Nephron progenitor cell (in vitro differentiated cells): Measurements from ENCODE around the gene MRS2.

Source experiments
- DNase-seq: peaks from one replicate; pipeline ENCODE4 v3.0.0; 2021
- H3K27ac Mint-ChIP-seq: 2 replicates; pipeline ENCODE4 v1.8.0; 2021; ENCODE audit warnings: mild to moderate bottlenecking, moderate library complexity, mixed read lengths
- H3K27me3 Mint-ChIP-seq: 2 replicates; pipeline ENCODE4 v1.8.0; 2021; ENCODE audit warnings: mild to moderate bottlenecking, low read depth, mixed read lengths; ENCODE audit not compliant: poor library complexity
- H3K36me3 Mint-ChIP-seq: 2 replicates; pipeline ENCODE4 v1.8.0; 2021; ENCODE audit warnings: low read depth, mixed read lengths
- H3K4me1 Mint-ChIP-seq: 2 replicates; pipeline ENCODE4 v1.8.0; 2021; ENCODE audit warnings: mixed read lengths
- H3K4me3 Mint-ChIP-seq: 2 replicates; pipeline ENCODE4 v1.8.0; 2021; ENCODE audit warnings: mild to moderate bottlenecking, moderate library complexity, mixed read lengths
- H3K9me3 Mint-ChIP-seq: 2 replicates; pipeline ENCODE4 v1.8.0; 2021; ENCODE audit warnings: mild to moderate bottlenecking, moderate library complexity, mixed read lengths
- CTCF ChIP-seq: fragments of 200-600 bp; sonication (generic); IDR thresholded peaks from 2 replicates; pipeline ENCODE4 v1.5.0; 2021; ENCODE audit warnings: antibody characterized with exemption

The MRS2 gene

GRCh38 chr6:24387818-24388217, 14.9 kb upstream of the MRS2 start:
- peaks cover 12% of the 10 kb centered on the region for H3K4me1 Mint-ChIP-seq
- no peak overlapping the region for H3K27ac Mint-ChIP-seq
- no peak overlapping the region for H3K4me3 Mint-ChIP-seq
- no peak for DNase-seq
- TF ChIP-seq CTCF = no peak
- H3K36me3 Mint-ChIP-seq = no peaks in the 10 kb centered on the region
- peaks cover 3% of the 10 kb centered on the region for H3K27me3 Mint-ChIP-seq
- H3K9me3 Mint-ChIP-seq = peaks cover 7% of the 10 kb centered on the region

GRCh38 chr6:24391208-24391607, 11.5 kb upstream of the MRS2 start:
- Mint-ChIP-seq H3K36me3 (no peaks in the 10 kb centered on the region), H3K27me3 (peaks cover 3% of the 10 kb centered on the region), H3K4me1 (no peaks in the 10 kb centered on the region), H3K27ac (no peak overlapping the region), H3K4me3 (no peak overlapping the region), H3K9me3 (peaks cover 6% of the 10 kb centered on the region)
- no peak for TF ChIP-seq CTCF
- DNase-seq = no peak

DNA sequence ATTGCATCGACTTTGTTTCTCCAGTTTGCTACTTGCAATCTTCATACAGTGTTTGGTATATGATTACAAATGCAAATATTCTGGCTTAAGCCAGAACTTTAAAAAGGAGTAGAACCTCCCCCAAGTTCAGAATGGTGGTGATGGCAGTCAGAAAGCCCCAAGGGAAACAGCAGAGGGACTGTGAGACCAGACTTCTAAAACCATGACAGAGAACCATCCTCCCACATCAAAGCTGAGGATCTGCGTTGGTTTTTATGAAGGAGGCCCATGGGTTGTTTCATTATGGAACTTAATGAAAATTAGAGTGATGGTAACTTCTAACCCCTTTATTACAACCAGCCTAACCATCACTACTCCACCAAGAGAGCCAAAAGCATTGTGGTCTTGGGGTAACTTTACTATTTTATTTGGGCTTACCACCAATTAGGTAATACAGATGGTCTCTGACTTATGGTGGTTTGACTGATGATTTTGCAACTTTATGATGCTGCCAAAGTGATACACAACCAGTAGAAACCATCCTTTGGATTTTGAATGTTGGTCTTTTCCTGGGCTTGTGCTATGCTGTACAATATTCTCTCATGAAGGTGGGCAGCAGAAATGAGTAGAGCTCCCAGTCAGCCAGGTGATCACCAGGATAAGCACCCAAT, 10.9 kb upstream of the MRS2 start:
- no peak for TF ChIP-seq CTCF
- peaks cover 12% of the 10 kb centered on the region for H3K9me3 Mint-ChIP-seq
- no peak overlapping the region for H3K4me3 Mint-ChIP-seq
- H3K36me3 Mint-ChIP-seq = no peaks in the 10 kb centered on the region
- H3K4me1 Mint-ChIP-seq = no peaks in the 10 kb centered on the region
- H3K27ac Mint-ChIP-seq = no peak overlapping the region
- DNase-seq = no peak
- H3K27me3 Mint-ChIP-seq = peaks cover 5% of the 10 kb centered on the region

DNA sequence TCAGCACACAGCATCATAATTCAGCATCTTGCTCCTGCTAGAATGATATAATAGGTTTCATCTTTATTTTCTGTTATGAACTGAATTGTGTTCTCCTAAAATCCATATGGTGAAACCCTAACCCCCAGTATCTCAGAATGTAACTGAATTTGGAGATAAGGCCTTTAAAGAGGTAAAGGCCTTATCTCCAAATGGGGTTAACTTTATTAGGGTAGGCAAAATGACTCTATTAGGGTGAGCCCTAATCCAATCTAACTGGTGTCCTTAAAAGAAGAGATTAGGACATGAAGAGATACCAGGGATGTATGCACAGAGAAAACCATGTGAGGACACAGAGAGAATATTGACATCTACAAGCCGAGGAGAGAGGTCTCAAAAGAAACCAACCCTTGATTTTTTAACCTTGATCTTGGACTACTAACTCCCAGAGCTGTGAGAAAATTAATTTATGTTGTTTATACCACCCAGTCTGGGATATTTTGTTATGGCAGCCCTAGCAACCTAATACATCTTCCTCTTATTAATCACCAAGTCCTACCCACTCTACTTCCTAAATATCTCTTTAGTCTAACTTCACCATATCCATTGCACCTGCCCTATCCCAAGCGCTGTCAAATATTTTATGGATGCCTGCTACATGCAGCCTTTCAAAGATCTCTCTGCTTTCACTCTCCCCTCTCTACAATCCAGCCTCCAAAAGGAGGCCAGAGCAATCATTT, 8.5 kb upstream of the MRS2 start:
- peaks cover 21% of the 10 kb centered on the region for H3K27me3 Mint-ChIP-seq
- H3K36me3 Mint-ChIP-seq = peaks cover under 1% of the 10 kb centered on the region
- H3K4me1 Mint-ChIP-seq = peaks cover under 1% of the 10 kb centered on the region
- no peak overlapping the region for H3K27ac Mint-ChIP-seq
- peaks cover 21% of the 10 kb centered on the region for H3K9me3 Mint-ChIP-seq
- H3K4me3 Mint-ChIP-seq = no peak overlapping the region
- no peak for TF ChIP-seq CTCF
- no peak for DNase-seq

DNA sequence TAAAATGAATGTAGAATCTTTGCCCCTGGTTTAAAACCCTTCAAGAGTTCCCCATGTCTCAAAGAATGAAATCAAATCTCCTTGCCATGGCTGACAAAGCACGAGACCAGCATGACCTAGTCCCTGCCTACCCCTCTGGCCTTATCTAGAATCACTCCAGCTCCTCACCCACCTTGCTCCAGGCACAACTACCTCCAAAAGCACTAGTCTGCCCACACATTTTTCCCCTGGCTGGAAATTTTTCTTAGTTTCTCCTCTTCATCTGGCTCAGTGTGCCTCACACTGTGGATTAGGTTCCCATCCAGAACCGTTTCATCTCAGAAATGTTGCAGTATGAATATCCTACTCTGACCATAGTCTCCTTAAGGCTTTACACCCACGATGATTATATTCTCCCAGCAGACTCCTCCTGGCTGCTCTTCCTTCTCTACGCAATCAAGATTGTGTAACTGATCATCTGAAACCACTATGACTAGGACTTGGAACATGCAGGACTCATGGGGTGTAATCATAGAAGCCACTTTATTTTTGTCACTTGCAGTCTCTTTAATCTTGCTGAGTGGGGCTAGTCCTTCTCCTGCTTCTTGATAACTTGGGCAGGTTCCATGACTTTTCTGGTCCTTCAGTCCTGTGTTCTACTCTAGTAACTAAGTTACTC, 7.8 kb upstream of the MRS2 start:
- Mint-ChIP-seq H3K9me3 (peaks cover 26% of the 10 kb centered on the region), H3K36me3 (peaks cover 5% of the 10 kb centered on the region), H3K4me3 (no peak overlapping the region), H3K4me1 (peaks cover 8% of the 10 kb centered on the region), H3K27me3 (peaks cover 28% of the 10 kb centered on the region), H3K27ac (no peak overlapping the region)
- TF ChIP-seq CTCF = no peak
- no peak for DNase-seq
